C4-2B (cell line): Measurements from ENCODE around the gene ZFAND6.
"Not testable (repeated sequence)": the region's sequence is repeated elsewhere in the genome, so short reads cannot be mapped to it uniquely, and the experiment has no call there.

Experiments used
- H3K27ac ChIP-seq: fragments of 450-650 bp; 2 replicates; pipeline ENCODE4 v1.5.1; 2017
- ZFX ChIP-seq: fragments of 450-650 bp; IDR thresholded peaks from 2 replicates; pipeline ENCODE4 v1.6.1; 2017
- TF ChIP-seq, protein P1 (sequence below): fragments of 450-650 bp; conservative IDR thresholded peaks from 2 replicates; pipeline ENCODE4 v1.5.1; 2017; ENCODE audit warnings: mild to moderate bottlenecking

ZFAND6 gene

DNA sequence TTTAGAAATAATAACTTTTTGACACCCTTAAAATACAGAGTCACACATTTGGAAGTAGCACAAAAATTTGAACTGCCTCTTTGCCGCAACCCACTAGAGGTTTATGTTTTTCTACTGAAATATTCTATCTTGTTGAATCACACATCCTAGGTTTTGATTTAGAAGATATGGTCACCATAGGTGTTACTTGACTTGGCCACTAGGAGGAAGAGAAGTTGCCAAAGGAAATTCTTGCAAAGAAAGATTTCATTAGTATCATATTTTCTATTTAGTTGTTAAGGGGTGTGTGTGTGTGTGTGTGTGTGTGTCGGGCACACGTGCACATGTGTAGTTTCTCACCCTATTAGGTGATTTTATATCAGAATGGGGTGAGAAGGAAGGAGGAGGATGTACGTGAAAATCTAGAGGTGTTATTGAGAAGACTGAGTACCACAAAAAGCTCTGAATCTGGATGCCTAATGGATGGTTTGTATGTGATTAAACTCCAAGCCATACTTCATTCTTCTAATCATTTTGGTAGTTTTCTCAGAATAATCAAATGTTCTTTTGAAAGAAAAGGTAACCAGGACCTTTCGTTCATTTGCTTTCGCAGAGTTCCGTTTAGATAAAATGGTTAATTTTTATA lies 31.5 kb downstream of the ZFAND6 start:
- TF ChIP-seq, protein P1, sequence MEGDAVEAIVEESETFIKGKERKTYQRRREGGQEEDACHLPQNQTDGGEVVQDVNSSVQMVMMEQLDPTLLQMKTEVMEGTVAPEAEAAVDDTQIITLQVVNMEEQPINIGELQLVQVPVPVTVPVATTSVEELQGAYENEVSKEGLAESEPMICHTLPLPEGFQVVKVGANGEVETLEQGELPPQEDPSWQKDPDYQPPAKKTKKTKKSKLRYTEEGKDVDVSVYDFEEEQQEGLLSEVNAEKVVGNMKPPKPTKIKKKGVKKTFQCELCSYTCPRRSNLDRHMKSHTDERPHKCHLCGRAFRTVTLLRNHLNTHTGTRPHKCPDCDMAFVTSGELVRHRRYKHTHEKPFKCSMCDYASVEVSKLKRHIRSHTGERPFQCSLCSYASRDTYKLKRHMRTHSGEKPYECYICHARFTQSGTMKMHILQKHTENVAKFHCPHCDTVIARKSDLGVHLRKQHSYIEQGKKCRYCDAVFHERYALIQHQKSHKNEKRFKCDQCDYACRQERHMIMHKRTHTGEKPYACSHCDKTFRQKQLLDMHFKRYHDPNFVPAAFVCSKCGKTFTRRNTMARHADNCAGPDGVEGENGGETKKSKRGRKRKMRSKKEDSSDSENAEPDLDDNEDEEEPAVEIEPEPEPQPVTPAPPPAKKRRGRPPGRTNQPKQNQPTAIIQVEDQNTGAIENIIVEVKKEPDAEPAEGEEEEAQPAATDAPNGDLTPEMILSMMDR = peak; percentile 46
- TF ChIP-seq ZFX = no peak

DNA sequence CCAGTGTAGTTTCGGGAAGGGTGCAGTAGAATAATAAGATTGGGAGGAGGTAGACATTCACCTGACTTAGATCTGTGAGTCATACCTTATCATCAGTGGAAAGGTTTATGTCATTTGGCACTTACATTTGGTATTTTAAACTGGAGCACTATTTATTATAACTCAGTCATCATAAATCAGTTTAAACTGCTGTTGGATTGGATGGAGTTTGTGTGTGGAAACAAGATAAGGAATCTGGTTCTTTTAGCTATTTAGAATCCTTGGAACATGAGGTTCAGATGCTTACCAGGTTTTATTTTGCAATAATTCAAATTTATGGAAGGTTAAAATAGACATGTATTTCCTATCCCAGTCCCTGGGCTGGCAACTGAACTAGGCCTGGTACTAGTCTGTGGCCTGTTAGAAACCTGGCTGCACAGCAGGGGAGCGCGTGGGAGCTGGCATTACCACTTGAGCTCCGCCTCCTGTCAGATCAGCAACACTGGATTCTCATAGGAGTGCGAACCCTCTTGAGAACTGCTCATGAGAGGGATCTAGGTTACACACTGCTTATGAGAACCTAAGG lies 34.5 kb downstream of the ZFAND6 start:
- TF ChIP-seq, protein P1 = no peak
- H3K27ac ChIP-seq = no peak overlapping the region

More for the DNA sequence above, 31.5 kb downstream of the ZFAND6 start:
- H3K27ac ChIP-seq = no peak overlapping the region

DNA sequence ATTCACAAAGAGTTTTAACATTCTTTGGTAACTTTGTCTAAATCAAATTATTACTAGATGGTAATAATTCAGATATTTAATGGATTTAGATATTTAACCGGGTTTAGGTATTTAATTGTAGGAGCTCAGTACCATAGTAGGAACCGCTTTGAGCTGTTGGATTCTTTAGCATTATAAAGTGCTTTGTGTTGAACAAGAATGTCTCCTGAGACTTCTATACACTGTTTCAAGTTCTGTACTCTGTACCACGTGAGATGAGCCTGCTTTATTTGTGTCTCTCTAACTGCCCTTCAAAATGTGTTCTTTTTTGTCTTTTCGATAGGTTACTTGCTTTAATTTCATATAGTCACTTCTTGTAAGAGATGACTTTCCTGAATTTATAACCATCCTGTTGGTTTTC lies 36.0 kb downstream of the ZFAND6 start:
- H3K27ac ChIP-seq = no peak overlapping the region
- TF ChIP-seq, protein P1 = no peak

DNA sequence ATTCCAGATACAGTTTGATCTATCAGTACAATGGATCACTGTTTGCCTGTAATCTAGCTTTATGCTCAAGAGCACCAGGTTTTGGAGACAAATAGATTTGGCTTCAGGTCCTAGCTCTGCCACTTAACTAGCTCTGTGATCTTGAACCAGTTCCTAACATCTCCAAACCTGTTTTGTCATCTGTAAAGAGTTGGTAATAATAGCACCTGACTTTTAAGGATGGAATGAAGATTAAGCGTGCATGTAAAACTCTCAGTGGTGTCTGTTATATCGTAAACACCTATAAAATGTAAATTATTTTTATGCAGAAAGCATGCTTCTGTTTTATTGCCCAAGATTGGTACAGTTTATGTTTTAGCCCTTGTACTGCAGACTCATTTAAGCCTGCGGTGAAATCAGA lies 36.5 kb downstream of the ZFAND6 start:
- H3K27ac ChIP-seq = no peak overlapping the region
- no peak for TF ChIP-seq ZFX
- TF ChIP-seq, protein P1 = no peak

DNA sequence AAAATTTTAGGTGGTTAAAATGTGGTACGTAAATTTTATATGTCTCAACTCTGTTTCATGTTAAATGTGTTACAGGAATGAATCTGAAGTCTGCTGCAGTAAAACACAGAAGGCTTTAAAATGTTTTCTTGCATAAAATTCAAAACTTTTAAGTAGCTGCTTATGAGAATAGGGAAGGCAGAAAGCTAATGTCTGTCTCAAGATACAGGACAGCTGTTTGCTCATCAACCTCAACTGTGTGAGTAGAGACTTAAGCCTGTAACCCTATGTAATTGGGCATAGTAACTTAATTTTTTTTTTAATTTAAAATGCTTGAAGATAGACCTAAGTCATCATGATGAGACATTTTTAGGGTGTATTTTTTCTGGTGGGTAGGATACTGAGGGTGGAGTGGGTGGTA lies 38.9 kb downstream of the ZFAND6 start:
- TF ChIP-seq, protein P1 = no peak
- no peak for TF ChIP-seq ZFX

DNA sequence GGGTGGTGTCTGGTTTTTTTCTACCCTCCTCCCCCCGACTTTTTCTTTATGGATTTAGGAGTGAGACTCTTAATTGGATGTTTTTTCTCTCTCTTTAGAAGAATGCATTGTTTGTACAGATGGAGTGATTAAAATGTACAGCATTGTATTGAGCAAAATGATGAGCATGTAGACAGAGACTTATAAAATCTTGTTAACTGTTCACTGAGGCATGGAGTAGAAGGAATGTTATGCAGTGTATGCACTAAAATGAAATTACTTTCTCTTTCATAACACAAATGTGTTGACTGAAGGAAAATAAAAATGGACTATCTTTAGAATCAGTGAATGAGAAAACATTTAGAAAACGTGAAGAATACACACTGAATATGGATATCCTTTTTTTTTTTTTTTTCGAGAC lies 39.8 kb downstream of the ZFAND6 start:
- TF ChIP-seq, protein P1 = no peak
- no peak for TF ChIP-seq ZFX
- no peak overlapping the region for H3K27ac ChIP-seq

More for the DNA sequence above, 38.9 kb downstream of the ZFAND6 start:
- no peak overlapping the region for H3K27ac ChIP-seq

DNA sequence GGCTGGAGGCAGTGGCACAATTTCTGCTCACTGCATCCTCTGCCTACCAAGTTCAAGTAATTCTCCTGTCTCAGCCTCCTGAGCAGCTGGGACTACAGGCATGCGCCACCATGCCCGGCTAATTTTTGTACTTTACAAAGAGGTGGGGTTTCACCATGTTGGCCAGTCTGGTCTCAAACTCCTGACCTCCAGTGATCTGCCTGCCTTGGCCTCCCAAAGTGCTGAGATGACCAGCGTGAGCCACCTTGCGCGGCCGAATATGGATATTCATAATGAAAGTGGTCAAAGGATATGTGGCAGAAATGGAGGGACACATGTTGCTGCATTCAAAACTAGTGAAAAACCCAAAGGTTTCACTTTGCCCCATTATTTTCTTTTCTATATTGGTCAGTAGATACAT lies 40.2 kb downstream of the ZFAND6 start:
- not testable (repeated sequence) for H3K27ac ChIP-seq

DNA sequence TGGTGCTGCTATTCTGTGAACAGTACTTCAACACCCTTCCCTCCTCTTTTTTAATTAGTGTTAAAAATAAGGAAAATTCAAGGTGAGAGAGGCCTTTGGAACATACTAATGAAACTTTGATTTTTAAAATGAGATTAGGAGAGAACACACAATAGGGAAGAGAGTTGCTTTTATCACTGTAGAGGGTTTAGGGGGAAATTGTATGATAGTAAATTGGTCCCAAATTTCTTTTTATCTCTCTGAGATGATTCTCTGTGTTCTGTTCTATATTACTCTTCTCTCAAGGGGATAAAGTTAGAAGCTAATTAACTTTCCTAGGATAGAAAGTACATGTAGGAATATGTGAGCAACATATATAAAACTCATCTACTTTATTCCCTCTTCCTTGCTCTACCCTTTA lies 40.8 kb downstream of the ZFAND6 start:
- H3K27ac ChIP-seq = no peak overlapping the region
- TF ChIP-seq, protein P1 = no peak
- no peak for TF ChIP-seq ZFX
